Muscle of leg (tissue), 9 donors: ENCODE measurements around the gene HOXB13. TPM values are rescaled to one million over a fixed set of nuclear protein-coding genes. Genes with fewer than 3 reads are reported as not detected.

Source experiments
- polyA plus RNA-seq, 8 donors: library from polyadenylated mRNA; unstranded; fragments of 120-200 nt; gene quantifications; one replicate each; pipeline versions ENCODE4 v1.2.1 to v1.2.3, GENCODE V29; 2013; ENCODE audit warnings: inconsistent platforms in 1 of 8, low replicate concordance in 1 of 8; ENCODE audit not compliant: insufficient read length in 8 of 8, insufficient read depth in 1 of 8
- total RNA-seq: library from RNA; stranded (reverse); fragments of 120-200 nt; gene quantifications from one replicate; pipeline ENCODE4 v1.2.4, GENCODE V29; 2013

HOXB13 gene
- total and polyA plus RNA-seq, 9 donors = under 0.01 to 0.06 TPM; not detected in 7

Other genes starting within 250 kb of the HOXB13 start
- gene HOXB1, start 197.7 kb downstream of the HOXB13 start, total RNA-seq = not detected
- gene HOXB1, start 197.7 kb downstream of the HOXB13 start, polyA plus RNA-seq = under 1 TPM in 1 of 8 donors, not detected in 7; 0.13 TPM
- 2.7 TPM for gene HOXB2, start 183.6 kb downstream of the HOXB13 start, total RNA-seq
- gene HOXB2, start 183.6 kb downstream of the HOXB13 start, polyA plus RNA-seq = 10 to 100 TPM in 4 of 8 donors, 1 to 10 TPM in 4; 5.1 to 14.2 (median 10.7) TPM
- 1.3 TPM for gene HOXB4, start 150.4 kb downstream of the HOXB13 start, total RNA-seq
- 1 to 10 TPM in 6 of 8 donors, under 1 TPM in 2; 0.53 to 1.7 (median 1.2) TPM for gene HOXB4, start 150.4 kb downstream of the HOXB13 start, polyA plus RNA-seq
- 4.7 TPM for gene HOXB3, start 138.5 kb downstream of the HOXB13 start, total RNA-seq
- gene HOXB3, start 138.5 kb downstream of the HOXB13 start, polyA plus RNA-seq = 10 to 100 TPM in 4 of 8 donors, 1 to 10 TPM in 4; 3.1 to 14.6 (median 9.9) TPM
- 0.13 TPM for gene HOXB5, start 135.0 kb downstream of the HOXB13 start, total RNA-seq
- 1 to 10 TPM in 1 of 8 donors, under 1 TPM in 7; 0.21 to 2.7 (median 0.56) TPM for gene HOXB5, start 135.0 kb downstream of the HOXB13 start, polyA plus RNA-seq
- gene HOXB6, start 123.8 kb downstream of the HOXB13 start, total RNA-seq = 0.84 TPM
- 1 to 10 TPM in 6 of 8 donors, under 1 TPM in 2; 0.88 to 1.7 (median 1.3) TPM for gene HOXB6, start 123.8 kb downstream of the HOXB13 start, polyA plus RNA-seq
- 2.3 TPM for gene HOXB7, start 117.7 kb downstream of the HOXB13 start, total RNA-seq
- 1 to 10 TPM; 3.5 to 4.7 (median 3.8) TPM for gene HOXB7, start 117.7 kb downstream of the HOXB13 start, polyA plus RNA-seq
- 0.04 TPM for gene HOXB8, start 113.5 kb downstream of the HOXB13 start, total RNA-seq
- gene HOXB8, start 113.5 kb downstream of the HOXB13 start, polyA plus RNA-seq = under 1 TPM in 7 of 8 donors, not detected in 1; 0.11 to 0.46 (median 0.30) TPM
- gene HOXB9, start 102.4 kb downstream of the HOXB13 start, total RNA-seq = 0.31 TPM
- gene HOXB9, start 102.4 kb downstream of the HOXB13 start, polyA plus RNA-seq = 1 to 10 TPM in 3 of 8 donors, under 1 TPM in 5; 0.36 to 1.3 (median 0.72) TPM
- gene PRAC1, start 6.2 kb downstream of the HOXB13 start, total RNA-seq = not detected
- not detected for gene PRAC1, start 6.2 kb downstream of the HOXB13 start, polyA plus RNA-seq
- not detected for gene PRAC2, start 5.6 kb downstream of the HOXB13 start, total RNA-seq
- gene PRAC2, start 5.6 kb downstream of the HOXB13 start, polyA plus RNA-seq = not detected
- not detected for gene TTLL6, start 88.5 kb upstream of the HOXB13 start, total RNA-seq
- gene TTLL6, start 88.5 kb upstream of the HOXB13 start, polyA plus RNA-seq = under 1 TPM in 2 of 8 donors, not detected in 6; 0.25 to 0.62 TPM
- 22.4 TPM for gene CALCOCO2, start 102.3 kb upstream of the HOXB13 start, total RNA-seq
- gene CALCOCO2, start 102.3 kb upstream of the HOXB13 start, polyA plus RNA-seq = 10 to 100 TPM; 40.8 to 49.1 (median 44.9) TPM
- 78.6 TPM for gene ATP5MC1, start 164.0 kb upstream of the HOXB13 start, total RNA-seq
- 100 to 1,000 TPM; 127 to 154 (median 138) TPM for gene ATP5MC1, start 164.0 kb upstream of the HOXB13 start, polyA plus RNA-seq
- 39.3 TPM for gene UBE2Z, start 179.7 kb upstream of the HOXB13 start, total RNA-seq
- 10 to 100 TPM; 53.4 to 70.7 (median 57.6) TPM for gene UBE2Z, start 179.7 kb upstream of the HOXB13 start, polyA plus RNA-seq
- gene SNF8, start 216.1 kb upstream of the HOXB13 start, total RNA-seq = 56.0 TPM
- gene SNF8, start 216.1 kb upstream of the HOXB13 start, polyA plus RNA-seq = 10 to 100 TPM; 70.1 to 83.3 (median 75.3) TPM
- not detected for gene GIP, start 239.8 kb upstream of the HOXB13 start, total RNA-seq
- 1 to 10 TPM in 1 of 8 donors, under 1 TPM in 1, not detected in 6; 0.63 to 4.2 TPM for gene GIP, start 239.8 kb upstream of the HOXB13 start, polyA plus RNA-seq